Keratinocyte (primary cell): ENCODE results near the gene SYF2. TPM values are rescaled to one million over a fixed set of nuclear protein-coding genes. Genes with fewer than 3 reads are reported as not detected.
"Not testable (repeated sequence)": the region's sequence is repeated elsewhere in the genome, so short reads cannot be mapped to it uniquely, and the experiment has no call there.

Experiments used
- DNase-seq: peaks from one replicate; pipeline ENCODE4 v3.0.0-alpha.2; 2011; ENCODE audit warnings: low read depth, missing footprints, low spot score
- FAIRE-seq: peaks from 2 replicates; lab custom pipeline; 2011; peaks lifted over from hg19 to GRCh38; lab: Jason Lieb, UNC
- H2AFZ ChIP-seq: 2 replicates; pipeline ENCODE4 v1.6.0; 2012; ENCODE audit warnings: low read length, control low read depth, inconsistent platforms; ENCODE audit not compliant: control insufficient read depth
- H3K27ac ChIP-seq: 2 replicates; pipeline ENCODE4 v1.5.1; 2011; ENCODE audit warnings: low read length; ENCODE audit not compliant: control insufficient read depth, insufficient read depth
- H3K27me3 ChIP-seq: 3 replicates; pipeline ENCODE4 v1.6.0; 2011; ENCODE audit warnings: low read length; ENCODE audit not compliant: control insufficient read depth, insufficient read depth; ENCODE audit errors: extremely low read depth
- H3K36me3 ChIP-seq, 2 experiments: 2 replicates in 1 of 2; 3 replicates in 1 of 2; pipeline ENCODE4 v1.5.1; 2011; ENCODE audit warnings: low read length in 2 of 2, mild to moderate bottlenecking in 1 of 2; ENCODE audit not compliant: control insufficient read depth in 2 of 2, insufficient read depth in 2 of 2; ENCODE audit errors: extremely low read depth in 1 of 2
- H3K4me1 ChIP-seq: 3 replicates; pipeline ENCODE4 v1.5.1; 2011; ENCODE audit warnings: low read length; ENCODE audit not compliant: control insufficient read depth, insufficient read depth; ENCODE audit errors: extremely low read depth
- H3K4me2 ChIP-seq: 3 replicates; pipeline ENCODE4 v1.6.0; 2011; ENCODE audit warnings: low read depth, low read length; ENCODE audit not compliant: control insufficient read depth, insufficient read depth; ENCODE audit errors: extremely low read depth
- H3K4me3 ChIP-seq, 3 experiments: fragments of 200-600 bp in 1 of 3; sonication (generic) in 1 of 3; 2 replicates in 2 of 3; 3 replicates in 1 of 3; pipeline ENCODE4 v1.5.1; 2011 to 2016; ENCODE audit warnings: low read length in 3 of 3, mild to moderate bottlenecking in 3 of 3, control low read depth in 2 of 3, inconsistent platforms in 1 of 3, low read depth in 1 of 3, mixed read lengths in 1 of 3, mixed run types in 1 of 3, moderate library complexity in 1 of 3; ENCODE audit not compliant: control insufficient read depth in 2 of 3, insufficient read depth in 2 of 3; ENCODE audit errors: extremely low read depth in 1 of 3
- H3K79me2 ChIP-seq: 2 replicates; pipeline ENCODE4 v1.6.0; 2012; ENCODE audit warnings: low read length; ENCODE audit not compliant: control insufficient read depth, insufficient read depth
- H3K9ac ChIP-seq: 3 replicates; pipeline ENCODE4 v1.6.0; 2011; ENCODE audit warnings: low read length; ENCODE audit not compliant: control insufficient read depth, insufficient read depth; ENCODE audit errors: extremely low read depth
- H3K9me1 ChIP-seq: 3 replicates; pipeline ENCODE4 v1.6.0; 2011; ENCODE audit warnings: low read length; ENCODE audit not compliant: control insufficient read depth, insufficient read depth; ENCODE audit errors: extremely low read depth
- H3K9me3 ChIP-seq: 2 replicates; pipeline ENCODE4 v1.5.1; 2012; ENCODE audit warnings: low read depth, low read length; ENCODE audit not compliant: control insufficient read depth
- H4K20me1 ChIP-seq: 3 replicates; pipeline ENCODE4 v1.6.0; 2011; ENCODE audit warnings: low read length; ENCODE audit not compliant: control insufficient read depth, insufficient read depth; ENCODE audit errors: extremely low read depth
- CTCF ChIP-seq, 3 experiments: IDR thresholded peaks in 1 of 3; conservative IDR thresholded peaks in 1 of 3; optimal IDR thresholded peaks in 1 of 3; 2 replicates in 2 of 3; 3 replicates in 1 of 3; pipeline versions ENCODE3 to v1.5.1; 2011; ENCODE audit warnings: low read length in 3 of 3, mild to moderate bottlenecking in 3 of 3, moderate library complexity in 2 of 3, control low read depth in 1 of 3, inconsistent platforms in 1 of 3; ENCODE audit not compliant: insufficient read depth in 2 of 3; ENCODE audit errors: extremely low read depth in 1 of 3
- EZH2 ChIP-seq: IDR thresholded peaks from one replicate; pipeline ENCODE4 v1.6.1; 2012; ENCODE audit warnings: inconsistent platforms, mild to moderate bottlenecking, low read length, moderate library complexity
- dilution Hi-C: fragments of 300-500 bp; cut with MboI; formaldehyde crosslinking; loops from one replicate; pipeline ENCODE4 v1.7.0; 2020; ENCODE audit warnings: low sequenced_read_pairs; ENCODE audit not compliant: extremely low pct_ligation_motif_present
- polyA plus RNA-seq, 5 experiments: library from polyadenylated mRNA; depleted of rRNA in 3 of 5; stranded (reverse) in 3 of 5; stranded (forward) in 1 of 5; unstranded in 1 of 5; fragments of >200 nt; gene quantifications; 1 replicate in 1 of 5; 2 replicates in 3 of 5; 3 replicates in 1 of 5; pipeline versions ENCODE4 v1.2.1 to v1.2.3, GENCODE V29; 2011 to 2012; ENCODE audit warnings: missing spikeins in 2 of 5, low read depth in 1 of 5, low replicate concordance in 1 of 5

Gene SYF2
- polyA plus RNA-seq, 1 donor (not counting 4 experiments of a cell fraction or from before 2014, with no cell fraction given), result 31.8 TPM

DNA sequence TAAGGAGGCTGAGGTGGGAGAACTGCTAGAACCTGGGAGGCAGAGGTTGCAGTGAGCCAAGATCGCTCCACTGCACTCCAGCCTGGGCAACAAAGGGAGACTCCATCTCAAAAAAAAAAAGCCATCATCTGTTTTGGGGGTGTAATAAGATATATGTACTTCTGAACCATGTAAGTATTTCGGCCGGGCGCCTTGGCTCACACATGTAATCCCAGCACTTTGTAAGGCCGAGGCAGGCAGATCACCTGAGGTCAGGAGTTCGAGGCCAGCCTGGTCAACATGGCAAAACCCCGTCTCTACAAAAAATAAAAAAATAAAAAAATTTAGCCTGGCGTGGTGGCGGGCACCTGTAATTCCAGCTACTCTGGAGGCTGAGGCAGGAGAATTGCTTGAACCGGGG, 3.1 kb upstream of the SYF2 start:
- Histone ChIP-seq H3K79me2 (peaks cover 22% of the 10 kb centered on the region), H3K4me1 (peaks cover 18% of the 10 kb centered on the region)
- H3K9ac ChIP-seq, H3K36me3 ChIP-seq, H2AFZ ChIP-seq, H3K4me2 ChIP-seq, dilution Hi-C loops, FAIRE-seq, DNase-seq, H3K9me1 ChIP-seq, H3K9me3 ChIP-seq, H3K27me3 ChIP-seq, H3K4me3 ChIP-seq, H3K27ac ChIP-seq, H4K20me1 ChIP-seq: not testable (repeated sequence)

- Histone ChIP-seq H2AFZ (peak overlapping the region; percentile 91), H3K9me1 (no peaks in the 10 kb centered on the region), H3K4me3 (peak overlapping the region; percentile 79 to 88 (median 87)), H3K27me3 (no peaks in the 10 kb centered on the region), H3K27ac (peak overlapping the region; percentile 93), H3K4me2 (peak overlapping the region; percentile 88), H3K4me1 (peaks cover 13% of the 10 kb centered on the region), H3K9me3 (no peaks in the 10 kb centered on the region), H3K79me2 (peaks cover 24% of the 10 kb centered on the region), H4K20me1 (no peaks in the 10 kb centered on the region), H3K9ac (peak overlapping the region; percentile 92), H3K36me3 (peaks cover 3 to 7% of the 10 kb centered on the region in 2 experiments)
- TF ChIP-seq CTCF (optimal IDR thresholded peaks at IDR 0.05 in 1 of 3, IDR thresholded peaks at IDR 0.05 in 1 of 3, conservative IDR thresholded peaks at IDR 0.05 in 1 of 3; ENCODE audit: extremely low read depth in 1 of 3, insufficient read depth in 2 of 3, low read length in 3 of 3) (no peak), EZH2 (no peak)
- FAIRE-seq (peak; percentile 81), DNase-seq (no peak)
- dilution Hi-C loops, result no loop called here
Measured at GRCh38 chr1:25232866-25233784, 823 bp upstream of the SYF2 start.
